KOPT-K1 (cell line): ENCODE data around the gene PLCB1.

Experiments used
- H3K27ac ChIP-seq: fragments of 200-600 bp; sonication (generic); 2 replicates; pipeline ENCODE4 v1.5.1; 2016; ENCODE audit warnings: antibody characterized with exemption, mild to moderate bottlenecking, low read depth, low read length; ENCODE audit not compliant: poor library complexity, severe bottlenecking
- H3K36me3 ChIP-seq: fragments of 200-600 bp; sonication (generic); 2 replicates; pipeline ENCODE4 v1.5.1; 2017; ENCODE audit warnings: antibody characterized with exemption, mild to moderate bottlenecking, low read length, moderate library complexity; ENCODE audit not compliant: insufficient read depth
- H3K9me3 ChIP-seq: fragments of 200-600 bp; sonication (generic); 2 replicates; pipeline ENCODE4 v1.5.1; 2017; ENCODE audit warnings: antibody characterized with exemption, low read length, mild to moderate bottlenecking; ENCODE audit not compliant: insufficient read depth, poor library complexity, severe bottlenecking

PLCB1 gene

DNA sequence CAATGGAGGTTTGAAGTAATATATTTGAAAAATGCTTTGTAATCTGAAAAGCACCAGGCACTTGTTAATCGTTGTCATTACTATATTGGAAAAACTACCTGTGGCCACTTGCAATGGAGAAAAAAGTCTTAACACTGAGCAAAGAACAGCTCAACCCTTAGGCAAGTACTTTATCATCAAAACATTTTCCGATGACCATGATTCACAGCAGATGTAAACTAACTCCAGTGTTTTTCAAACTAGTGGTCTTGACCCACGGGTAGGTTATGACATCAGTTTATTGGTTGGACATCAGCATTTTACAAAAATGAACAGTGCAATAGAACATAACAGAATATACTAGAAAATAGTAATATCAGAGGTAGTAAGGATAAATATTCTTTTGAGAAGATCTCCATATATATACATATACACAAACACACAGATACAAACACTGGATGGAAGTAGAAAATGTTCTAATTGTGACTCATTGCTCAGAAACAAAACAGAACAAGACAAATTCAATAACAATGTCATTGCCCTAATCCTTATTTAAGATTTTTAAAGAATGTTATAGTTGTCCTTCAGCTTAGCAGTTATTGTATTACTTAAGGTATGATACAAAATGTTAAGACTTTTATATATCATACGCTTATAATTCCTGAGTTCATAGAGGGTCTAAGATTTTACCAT, 123.0 kb downstream of the PLCB1 start:
- Histone ChIP-seq H3K36me3 (no peaks in the 10 kb centered on the region), H3K27ac (no peak overlapping the region), H3K9me3 (no peaks in the 10 kb centered on the region)

- no peaks in the 10 kb centered on the region for H3K9me3 ChIP-seq
- H3K27ac ChIP-seq: no peak overlapping the region
- H3K36me3 ChIP-seq: no peaks in the 10 kb centered on the region
These were observed 124.0 kb downstream of the PLCB1 start for GRCh38 chr20:8255945-8256632.

GRCh38 chr20:8260837-8261251, 128.8 kb downstream of the PLCB1 start:
- Histone ChIP-seq H3K9me3 (no peaks in the 10 kb centered on the region), H3K27ac (no peak overlapping the region), H3K36me3 (no peaks in the 10 kb centered on the region)

DNA sequence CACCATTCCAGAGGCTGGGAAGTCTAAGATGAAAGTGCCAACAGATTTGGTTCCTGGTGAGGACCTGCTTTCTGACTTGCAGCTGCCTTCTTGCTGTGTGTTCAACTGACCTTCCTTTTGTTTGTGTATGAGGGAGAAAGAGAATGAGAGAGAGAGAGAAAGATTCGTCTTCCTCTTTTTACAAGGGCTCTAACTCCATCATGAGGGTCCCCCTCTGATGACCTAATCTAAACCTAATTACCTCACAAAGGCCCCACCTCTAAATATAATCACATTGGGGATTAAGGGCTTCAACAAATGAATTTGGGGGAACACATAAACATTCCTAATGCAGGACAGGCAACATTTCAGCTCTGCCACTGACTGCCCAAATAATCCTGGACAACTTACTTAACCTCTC, 130.7 kb downstream of the PLCB1 start:
- Histone ChIP-seq H3K36me3 (no peaks in the 10 kb centered on the region), H3K27ac (no peak overlapping the region), H3K9me3 (no peaks in the 10 kb centered on the region)

DNA sequence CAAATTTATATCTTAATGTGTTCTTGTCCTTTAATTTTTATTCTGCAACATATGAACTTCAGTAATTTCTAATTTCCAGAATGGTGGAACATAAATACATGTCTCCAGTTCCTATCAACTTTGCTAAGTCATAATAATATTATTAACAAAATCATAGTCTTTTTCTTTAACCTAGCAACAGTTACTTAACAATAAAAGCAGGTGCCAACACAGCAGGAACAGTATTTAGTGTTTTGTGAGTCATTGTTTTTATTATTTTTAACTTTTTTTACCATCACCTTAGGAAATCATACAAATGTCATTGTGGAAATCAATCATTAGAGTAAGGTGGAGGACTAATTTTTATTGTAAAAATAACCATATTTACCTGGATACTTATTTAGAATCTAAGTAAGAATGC, 133.5 kb downstream of the PLCB1 start:
- H3K27ac ChIP-seq: no peak overlapping the region
- no peaks in the 10 kb centered on the region for H3K36me3 ChIP-seq

GRCh38 chr20:8267009-8267408, 134.9 kb downstream of the PLCB1 start:
- Histone ChIP-seq H3K27ac (no peak overlapping the region), H3K36me3 (no peaks in the 10 kb centered on the region), H3K9me3 (no peaks in the 10 kb centered on the region)

More for the DNA sequence above, 133.5 kb downstream of the PLCB1 start:
- H3K9me3 ChIP-seq: no peaks in the 10 kb centered on the region

- Histone ChIP-seq H3K36me3 (no peaks in the 10 kb centered on the region), H3K27ac (no peak overlapping the region), H3K9me3 (no peaks in the 10 kb centered on the region)
These were observed 139.7 kb downstream of the PLCB1 start for GRCh38 chr20:8271727-8272126.

- no peaks in the 10 kb centered on the region for H3K36me3 ChIP-seq
- no peak overlapping the region for H3K27ac ChIP-seq
- H3K9me3 ChIP-seq: no peaks in the 10 kb centered on the region
These were observed 140.7 kb downstream of the PLCB1 start for GRCh38 chr20:8272766-8273165.

DNA sequence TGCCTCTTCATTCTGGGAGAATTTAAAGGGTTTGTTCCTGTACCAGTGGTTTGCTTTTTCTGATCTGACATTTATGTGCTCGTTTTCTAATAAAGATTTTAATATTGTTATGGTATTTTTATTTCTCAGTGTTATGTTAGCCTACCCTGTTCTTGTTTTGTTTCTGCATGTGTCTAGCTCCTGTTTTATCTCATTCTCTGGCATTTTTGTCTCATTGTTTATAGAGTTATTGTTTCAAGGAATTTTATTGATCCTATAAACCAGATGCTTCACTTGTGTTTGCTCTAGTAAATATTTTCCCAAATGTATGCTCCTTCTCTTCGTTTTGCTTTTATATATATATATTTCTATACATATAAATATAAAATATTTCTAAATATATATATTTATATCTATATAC, 152.8 kb downstream of the PLCB1 start:
- Histone ChIP-seq H3K27ac (no peak overlapping the region), H3K9me3 (no peaks in the 10 kb centered on the region), H3K36me3 (no peaks in the 10 kb centered on the region)

- H3K27ac ChIP-seq: no peak overlapping the region
- H3K36me3 ChIP-seq: no peaks in the 10 kb centered on the region
- H3K9me3 ChIP-seq: no peaks in the 10 kb centered on the region
These were observed 155.3 kb downstream of the PLCB1 start for GRCh38 chr20:8287340-8287739.

- Histone ChIP-seq H3K36me3 (no peaks in the 10 kb centered on the region), H3K27ac (no peak overlapping the region), H3K9me3 (no peaks in the 10 kb centered on the region)
These were observed 159.1 kb downstream of the PLCB1 start for GRCh38 chr20:8291200-8291599.

- Histone ChIP-seq H3K27ac (no peak overlapping the region), H3K36me3 (no peaks in the 10 kb centered on the region), H3K9me3 (no peaks in the 10 kb centered on the region)
These were observed 159.8 kb downstream of the PLCB1 start for GRCh38 chr20:8291873-8292272.

GRCh38 chr20:8292793-8293192, 160.7 kb downstream of the PLCB1 start:
- Histone ChIP-seq H3K36me3 (no peaks in the 10 kb centered on the region), H3K27ac (no peak overlapping the region), H3K9me3 (no peaks in the 10 kb centered on the region)

- H3K36me3 ChIP-seq: no peaks in the 10 kb centered on the region
- H3K9me3 ChIP-seq: no peaks in the 10 kb centered on the region
- no peak overlapping the region for H3K27ac ChIP-seq
These were observed 161.7 kb downstream of the PLCB1 start for GRCh38 chr20:8293750-8294149.

DNA sequence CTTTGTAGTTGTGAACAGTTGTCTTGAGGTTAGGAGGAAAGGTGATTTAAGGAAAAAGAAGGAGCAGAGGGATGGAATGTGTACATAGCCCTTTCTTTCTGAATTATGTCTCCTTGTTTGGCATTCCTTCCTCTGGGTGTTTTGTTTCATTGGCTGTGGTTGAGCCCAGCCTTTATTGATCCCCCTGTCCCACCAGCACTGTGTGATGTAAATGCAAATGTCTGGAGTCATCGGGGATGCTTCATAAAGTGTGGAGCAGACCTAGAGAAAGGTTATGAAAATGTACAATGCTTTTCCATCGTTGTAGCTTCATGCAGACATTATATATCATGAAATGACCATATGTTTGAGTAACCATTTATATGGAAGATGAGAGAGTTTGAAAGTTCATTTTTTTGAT, 164.5 kb downstream of the PLCB1 start:
- H3K36me3 ChIP-seq: no peaks in the 10 kb centered on the region
- H3K27ac ChIP-seq: no peak overlapping the region
- H3K9me3 ChIP-seq: no peaks in the 10 kb centered on the region

DNA sequence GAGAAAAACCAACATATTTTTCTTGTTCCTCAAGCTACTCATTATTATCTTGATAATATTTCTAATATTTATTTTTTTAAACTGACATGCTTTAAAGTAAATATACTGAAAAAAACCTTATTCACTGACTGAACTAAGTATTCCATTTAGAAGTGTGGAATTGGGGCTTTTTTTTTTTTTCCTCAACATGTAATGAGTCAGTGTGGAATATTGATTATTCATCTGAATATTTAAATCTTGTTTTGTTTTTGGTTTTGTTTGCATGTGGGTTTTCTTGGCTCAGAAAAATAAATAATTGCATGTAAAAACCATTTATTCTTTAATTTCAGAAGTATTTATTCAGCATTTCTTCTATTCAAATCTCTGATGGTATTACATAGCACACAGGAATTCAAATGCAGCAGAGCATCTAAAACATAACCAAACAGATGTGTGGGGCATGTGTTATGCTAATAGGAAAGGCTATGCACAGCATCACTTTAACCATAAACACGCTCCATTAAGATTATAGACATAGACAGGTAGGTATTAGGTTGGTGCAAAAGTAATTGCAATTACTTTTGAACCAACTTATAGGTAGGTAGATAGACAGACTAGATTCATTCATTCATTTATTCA, 166.5 kb downstream of the PLCB1 start:
- H3K27ac ChIP-seq: no peak overlapping the region
- H3K9me3 ChIP-seq: no peaks in the 10 kb centered on the region
- no peaks in the 10 kb centered on the region for H3K36me3 ChIP-seq
